NCI-H1105 (cell line): ENCODE data around the gene CD274.

Experiments
- DNase-seq: peaks from one replicate; lab custom pipeline; 2025; lab: John Stamatoyannopoulos, UW

CD274 gene

GRCh38 chr9:5500441-5501235 lies 50.3 kb downstream of the CD274 start:
- DNase-seq, result peak; percentile 46

- DNase-seq, result no peak
Observed at GRCh38 chr9:5502553-5502952, 52.2 kb downstream of the CD274 start.

GRCh38 chr9:5509573-5509972 lies 59.2 kb downstream of the CD274 start:
- DNase-seq, result no peak

GRCh38 chr9:5510360-5510931 lies 60.1 kb downstream of the CD274 start, which contains the start of gene PDCD1LG2:
PDCD1LG2 (plus strand) TSS chr9:5510531; CDS start chr9:5522547, 12,016 bp downstream.
- DNase-seq, result peak; percentile 1

- peak; percentile 13 for DNase-seq
Observed at GRCh38 chr9:5510989-5511388, 60.6 kb downstream of the CD274 start.

- DNase-seq, result no peak
Observed at GRCh38 chr9:5511476-5511875, 61.1 kb downstream of the CD274 start.

GRCh38 chr9:5511935-5512580 lies 61.7 kb downstream of the CD274 start:
- no peak for DNase-seq

GRCh38 chr9:5512658-5513452 lies 62.5 kb downstream of the CD274 start:
- no peak for DNase-seq

- no peak for DNase-seq
Observed at GRCh38 chr9:5513966-5514616, 63.7 kb downstream of the CD274 start.

GRCh38 chr9:5514617-5515260 lies 64.4 kb downstream of the CD274 start:
- no peak for DNase-seq

GRCh38 chr9:5515261-5515650 lies 64.9 kb downstream of the CD274 start:
- no peak for DNase-seq

GRCh38 chr9:5516453-5517220 lies 66.3 kb downstream of the CD274 start:
- no peak for DNase-seq

- no peak for DNase-seq
Observed at GRCh38 chr9:5518171-5518936, 68.0 kb downstream of the CD274 start.

GRCh38 chr9:5518937-5519319 lies 68.6 kb downstream of the CD274 start:
- DNase-seq, result no peak
